SK-N-SH treated with all-trans-retinoic acid at 6 μM for 48 hours (cell line): Measurements from ENCODE around the gene TADA2A.

Experiments
- GLIS3 ChIP-seq: fragments of 250-450 bp; sonication (Bioruptor Pico); IDR thresholded peaks from 2 replicates; pipeline ENCODE4 v1.5.0; 2020; ENCODE audit warnings: mild to moderate bottlenecking, moderate library complexity
- ISL1 ChIP-seq: fragments of 250-450 bp; sonication (Bioruptor Pico); IDR thresholded peaks from 2 replicates; pipeline ENCODE4 v2.1.2; 2022; ENCODE audit warnings: mild to moderate bottlenecking, moderate library complexity
- PPARA ChIP-seq: fragments of 250-450 bp; sonication (Bioruptor Pico); IDR thresholded peaks from 2 replicates; pipeline ENCODE4 v1.5.0; 2020; ENCODE audit warnings: mild to moderate bottlenecking, borderline replicate concordance
- RARB ChIP-seq: fragments of 250-450 bp; sonication (Bioruptor Pico); IDR thresholded peaks from 2 replicates; pipeline ENCODE4 v1.8.0; 2021; ENCODE audit warnings: mild to moderate bottlenecking, moderate library complexity
- TCF4 ChIP-seq: fragments of 250-450 bp; sonication (Bioruptor Pico); IDR thresholded peaks from 2 replicates; pipeline ENCODE4 v1.8.0; 2021; ENCODE audit warnings: mild to moderate bottlenecking, moderate library complexity, borderline replicate concordance
- ZFP30 ChIP-seq: fragments of 450-650 bp; formaldehyde crosslinking; IDR thresholded peaks from 2 replicates; pipeline ENCODE4 v1.5.0; 2022; ENCODE audit warnings: mild to moderate bottlenecking, moderate library complexity
- ZNF70 ChIP-seq: fragments of 450-650 bp; formaldehyde crosslinking; IDR thresholded peaks from 2 replicates; pipeline ENCODE4 v1.5.0; 2020; ENCODE audit warnings: mild to moderate bottlenecking, moderate library complexity
- TF ChIP-seq, protein P1 (sequence below): fragments of 250-450 bp; sonication (Bioruptor Pico); IDR thresholded peaks from 2 replicates; pipeline ENCODE4 v1.5.1; 2020; ENCODE audit warnings: low read depth, mild to moderate bottlenecking, moderate library complexity
- TF ChIP-seq, protein P2 (sequence below): fragments of 250-450 bp; sonication (Bioruptor Pico); IDR thresholded peaks from 2 replicates; pipeline ENCODE4 v1.8.0; 2021; ENCODE audit warnings: low read depth, mild to moderate bottlenecking, moderate library complexity, borderline replicate concordance

- no peak for TF ChIP-seq RARB (CRISPR knock-in tag)
- no peak for TF ChIP-seq ZNF70 (CRISPR knock-in tag)
- TF ChIP-seq, protein P1, sequence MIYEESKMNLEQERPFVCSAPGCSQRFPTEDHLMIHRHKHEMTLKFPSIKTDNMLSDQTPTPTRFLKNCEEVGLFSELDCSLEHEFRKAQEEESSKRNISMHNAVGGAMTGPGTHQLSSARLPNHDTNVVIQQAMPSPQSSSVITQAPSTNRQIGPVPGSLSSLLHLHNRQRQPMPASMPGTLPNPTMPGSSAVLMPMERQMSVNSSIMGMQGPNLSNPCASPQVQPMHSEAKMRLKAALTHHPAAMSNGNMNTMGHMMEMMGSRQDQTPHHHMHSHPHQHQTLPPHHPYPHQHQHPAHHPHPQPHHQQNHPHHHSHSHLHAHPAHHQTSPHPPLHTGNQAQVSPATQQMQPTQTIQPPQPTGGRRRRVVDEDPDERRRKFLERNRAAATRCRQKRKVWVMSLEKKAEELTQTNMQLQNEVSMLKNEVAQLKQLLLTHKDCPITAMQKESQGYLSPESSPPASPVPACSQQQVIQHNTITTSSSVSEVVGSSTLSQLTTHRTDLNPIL (CRISPR knock-in tag), result no peak
- TF ChIP-seq GLIS3 (CRISPR knock-in tag), result no peak
- TF ChIP-seq TCF4 (CRISPR knock-in tag), result no peak
- TF ChIP-seq ZFP30 (CRISPR knock-in tag), result no peak
- no peak for TF ChIP-seq ISL1 (CRISPR knock-in tag)
- TF ChIP-seq, protein P2, sequence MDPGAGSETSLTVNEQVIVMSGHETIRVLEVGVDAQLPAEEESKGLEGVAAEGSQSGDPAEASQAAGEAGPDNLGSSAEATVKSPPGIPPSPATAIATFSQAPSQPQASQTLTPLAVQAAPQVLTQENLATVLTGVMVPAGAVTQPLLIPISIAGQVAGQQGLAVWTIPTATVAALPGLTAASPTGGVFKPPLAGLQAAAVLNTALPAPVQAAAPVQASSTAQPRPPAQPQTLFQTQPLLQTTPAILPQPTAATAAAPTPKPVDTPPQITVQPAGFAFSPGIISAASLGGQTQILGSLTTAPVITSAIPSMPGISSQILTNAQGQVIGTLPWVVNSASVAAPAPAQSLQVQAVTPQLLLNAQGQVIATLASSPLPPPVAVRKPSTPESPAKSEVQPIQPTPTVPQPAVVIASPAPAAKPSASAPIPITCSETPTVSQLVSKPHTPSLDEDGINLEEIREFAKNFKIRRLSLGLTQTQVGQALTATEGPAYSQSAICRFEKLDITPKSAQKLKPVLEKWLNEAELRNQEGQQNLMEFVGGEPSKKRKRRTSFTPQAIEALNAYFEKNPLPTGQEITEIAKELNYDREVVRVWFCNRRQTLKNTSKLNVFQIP (CRISPR knock-in tag), result no peak
- no peak for TF ChIP-seq PPARA (CRISPR knock-in tag)
Measured at GRCh38 chr17:37391146-37391545, 15.5 kb upstream of the TADA2A start.
